CD4-positive, alpha-beta T cell treated with Interleukin-1 beta for 1 hour (primary cell): Measurements from ENCODE around the gene UBXN1.

Experiments used
- DNase-seq, 2 donors: peaks; one replicate each; pipeline ENCODE4 v3.0.0-alpha.2; 2020 to 2022

Gene UBXN1

DNA sequence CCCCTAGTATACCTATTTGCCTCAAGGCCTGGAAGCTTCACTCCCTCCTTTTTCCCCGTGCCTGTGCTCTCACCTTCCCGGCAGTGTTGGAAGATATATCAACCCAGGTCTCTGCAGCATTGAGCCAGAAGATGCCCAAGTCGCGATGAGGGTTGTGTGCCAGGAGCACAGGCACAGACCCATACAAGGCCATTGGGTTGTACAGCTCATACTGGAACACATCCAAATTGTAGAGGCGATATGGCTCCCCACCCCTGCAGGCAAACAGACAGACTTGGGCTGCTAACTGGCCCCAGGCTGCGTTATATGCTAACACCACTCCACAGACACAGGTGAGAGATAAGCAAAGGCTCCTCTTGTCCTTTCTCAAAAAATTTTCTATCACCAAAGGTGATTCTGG is 46.4 kb downstream of the UBXN1 start:
- DNase-seq: no peak

DNA sequence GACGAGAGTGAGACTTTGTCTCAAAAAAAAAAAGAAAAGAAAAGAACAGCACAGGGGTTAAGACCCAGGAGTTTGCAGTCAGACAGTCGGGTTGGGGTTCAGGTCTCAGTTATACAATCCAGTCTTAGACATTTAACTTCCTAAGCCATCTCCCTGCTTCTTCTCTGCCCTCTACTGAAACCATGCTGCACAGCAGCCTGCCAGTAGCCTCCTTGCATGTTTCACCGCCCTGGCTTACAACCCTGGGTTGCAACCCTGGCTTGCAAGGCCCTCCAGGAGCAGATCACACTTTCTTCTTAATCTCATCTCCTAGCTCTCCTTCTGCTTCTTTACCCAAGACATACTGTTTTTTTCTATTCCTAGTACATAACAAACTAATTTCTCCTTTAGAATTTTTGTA is 51.2 kb downstream of the UBXN1 start:
- DNase-seq: no peak
